GM12891 (cell line): Measurements from ENCODE around the gene SULT1C3.

Source experiments
- POLR2A ChIP-seq: IDR thresholded peaks from 2 replicates; pipeline ENCODE4 v1.6.1; 2011; ENCODE audit warnings: low read depth, low read length, control low read depth
- POLR2AphosphoS5 ChIP-seq: IDR thresholded peaks from 2 replicates; pipeline ENCODE4 v1.6.1; 2011; ENCODE audit warnings: low read depth, low read length, control low read depth
- SPI1 ChIP-seq: IDR thresholded peaks from 2 replicates; pipeline ENCODE4 v1.6.1; 2011; ENCODE audit warnings: low read depth, low read length, control low read depth
- TAF1 ChIP-seq: IDR thresholded peaks from 2 replicates; pipeline ENCODE4 v1.6.1; 2011; ENCODE audit warnings: low read depth, low read length, control low read depth

GRCh38 chr2:108224022-108224421, 15.7 kb upstream of the SULT1C3 start:
- TF ChIP-seq POLR2A (no peak), POLR2AphosphoS5 (no peak), TAF1 (no peak), SPI1 (no peak)
